T-cell (primary cell): ENCODE measurements around the gene WWC1. TPM values are rescaled to one million over a fixed set of nuclear protein-coding genes. Genes with fewer than 3 reads are reported as not detected.

Source experiments
- ATAC-seq, 4 experiments: fragments of 200-7000 bp in 3 of 4; fragments of 150-1000 bp in 1 of 4; cut with Tn5 transposase; replicated peaks in 1 of 4; 1 replicate in 3 of 4; 2 replicates in 1 of 4; pipeline ENCODE4 v1.10.0; 2021; ENCODE audit warnings: moderate library complexity in 3 of 4, mild to moderate bottlenecking in 2 of 4, moderate number of reproducible peaks in 1 of 4
- CTCF ChIA-PET, 2 donors: fragments of 300-600 bp; sonication (Branson Sonifier 250); formaldehyde crosslinking; loops; one replicate each; lab custom pipeline; 2022; ENCODE audit warnings: antibody characterized with exemption in 2 of 2; lab: Charles Lee
- POLR2A ChIA-PET, 2 donors: fragments of 300-600 bp; sonication (Branson Sonifier 250); formaldehyde crosslinking; loops; one replicate each; lab custom pipeline; 2022; ENCODE audit warnings: antibody characterized with exemption in 2 of 2; lab: Charles Lee
- DNase-seq, 35 experiments: peaks; one replicate each; pipeline versions ENCODE4 v3.0.0 to v3.0.0-alpha.2; 2013 to 2023
- H3K27ac ChIP-seq: one replicate; pipeline ENCODE4 v1.5.1; 2013; ENCODE audit warnings: low read length
- H3K27me3 ChIP-seq, 2 experiments: replicated peaks in 1 of 2; 1 replicate in 1 of 2; 2 replicates in 1 of 2; pipeline versions ENCODE4 v1.6.1 to v1.7.0; 2013; ENCODE audit warnings: low read length in 1 of 2, mixed read lengths in 1 of 2; ENCODE audit not compliant: control insufficient read depth in 2 of 2, insufficient read depth in 2 of 2; ENCODE audit errors: extremely low read depth in 1 of 2
- H3K36me3 ChIP-seq, 2 donors: 1 replicate in 1 of 2; 2 replicates in 1 of 2; pipeline versions ENCODE4 v1.6.1 to v1.7.0; 2013; ENCODE audit warnings: low read length in 1 of 2; ENCODE audit not compliant: control insufficient read depth in 2 of 2, insufficient read depth in 1 of 2; ENCODE audit errors: extremely low read depth in 1 of 2
- H3K4me1 ChIP-seq, 2 experiments: 1 replicate in 1 of 2; 2 replicates in 1 of 2; pipeline versions ENCODE4 v1.6.1 to v1.7.0; 2013; ENCODE audit warnings: low read length in 2 of 2, mixed read lengths in 1 of 2; ENCODE audit not compliant: insufficient read depth in 2 of 2, control insufficient read depth in 1 of 2; ENCODE audit errors: extremely low read depth in 1 of 2
- H3K4me3 ChIP-seq, 2 donors: 1 replicate in 1 of 2; 2 replicates in 1 of 2; pipeline versions ENCODE4 v1.5.1 to v1.7.0; 2013; ENCODE audit warnings: mild to moderate bottlenecking in 2 of 2, low read length in 1 of 2, moderate library complexity in 1 of 2; ENCODE audit not compliant: control insufficient read depth in 1 of 2; ENCODE audit errors: extremely low read depth in 1 of 2
- H3K9me3 ChIP-seq: 2 replicates; pipeline ENCODE4 v1.7.0; 2013
- H3K27ac Mint-ChIP-seq, 2 donors: one replicate each; pipeline ENCODE4 v1.8.0; 2020 to 2021; ENCODE audit warnings: mild to moderate bottlenecking in 2 of 2, mixed read lengths in 2 of 2
- H3K27me3 Mint-ChIP-seq, 2 donors: one replicate each; pipeline ENCODE4 v1.8.0; 2021 to 2022; ENCODE audit warnings: mixed read lengths in 2 of 2
- H3K36me3 Mint-ChIP-seq: one replicate; pipeline ENCODE4 v1.8.0; 2021; ENCODE audit warnings: mixed read lengths
- H3K4me1 Mint-ChIP-seq, 3 donors: one replicate each; pipeline ENCODE4 v1.8.0; 2020 to 2022; ENCODE audit warnings: mixed read lengths in 3 of 3, mild to moderate bottlenecking in 1 of 3
- H3K4me3 Mint-ChIP-seq, 3 donors: one replicate each; pipeline ENCODE4 v1.8.0; 2020 to 2022; ENCODE audit warnings: mild to moderate bottlenecking in 3 of 3, mixed read lengths in 3 of 3, moderate library complexity in 3 of 3
- H3K9me3 Mint-ChIP-seq, 3 donors: one replicate each; pipeline ENCODE4 v1.8.0; 2020 to 2022; ENCODE audit warnings: mixed read lengths in 3 of 3
- WGBS: methylation state at CpG from one replicate; pipeline ENCODE4 v1.1.5; 2013; ENCODE audit warnings: missing lambda C conversion rate; ENCODE audit not compliant: insufficient coverage; 5-methylcytosine and 5-hydroxymethylcytosine counted together
- total RNA-seq, 35 experiments: library from RNA in 6 of 35; stranded (reverse) in 6 of 35; fragments of 120-200 nt in 1 of 35; gene quantifications; one replicate each; pipeline versions ENCODE4 v1.2.1 to v1.2.4 and lab custom pipeline; 2013 to 2026

The WWC1 gene
- total RNA-seq, 5 donors from 2014 or later (not counting 1 experiment from before 2014, with no cell fraction given) = 0.83 to 2.0 (median 1.6) TPM

- CTCF ChIA-PET = interaction anchor here in 1 of 2 donors (0.6 kb wide), 1 partner anchor 108 kb away, joined by 6 read pairs; no protein-coding TSS in a partner anchor
- H3K9me3 Mint-ChIP-seq = no peaks in the 10 kb centered on the region
Measured at GRCh38 chr5:168413596-168413995, 122.2 kb downstream of the WWC1 start.

GRCh38 chr5:168415401-168415800 is 124.0 kb downstream of the WWC1 start:
- Mint-ChIP-seq H3K27ac (no peak overlapping the region), H3K36me3 (no peaks in the 10 kb centered on the region), H3K4me3 (no peak overlapping the region), H3K27me3 (peaks cover 0 to 5% of the 10 kb centered on the region in 2 donors), H3K9me3 (no peaks in the 10 kb centered on the region), H3K4me1 (peaks cover 2 to 6% (median 6%) of the 10 kb centered on the region in 3 donors)
- Histone ChIP-seq H3K4me3 (no peak overlapping the region), H3K27me3 (peaks cover 0 to 2% of the 10 kb centered on the region in 2 experiments), H3K27ac (no peak overlapping the region), H3K36me3 (no peaks in the 10 kb centered on the region), H3K9me3 (no peaks in the 10 kb centered on the region), H3K4me1 (peaks cover 0 to 1% of the 10 kb centered on the region in 2 experiments)
- DNase-seq = no peak
- POLR2A ChIA-PET = no interaction called here
- WGBS = 100% methylated on average over 3 of the region's 4 CpGs
- no peak for ATAC-seq
- CTCF ChIA-PET = no interaction called here

More at GRCh38 chr5:168413596-168413995, 122.2 kb downstream of the WWC1 start:
- Mint-ChIP-seq H3K27me3 (no peaks in the 10 kb centered on the region), H3K27ac (no peak overlapping the region), H3K4me1 (peaks cover 18 to 24% (median 24%) of the 10 kb centered on the region in 3 donors), H3K4me3 (no peak overlapping the region), H3K36me3 (no peaks in the 10 kb centered on the region)
- DNase-seq = no peak
- H3K36me3 ChIP-seq = no peaks in the 10 kb centered on the region
- H3K27ac ChIP-seq = no peak overlapping the region
- no peak overlapping the region for H3K4me3 ChIP-seq
- no peaks in the 10 kb centered on the region for H3K9me3 ChIP-seq
- peaks cover 0 to 1% of the 10 kb centered on the region in 2 experiments for H3K27me3 ChIP-seq
- peaks cover 0 to 18% of the 10 kb centered on the region in 2 experiments for H3K4me1 ChIP-seq
- POLR2A ChIA-PET = no interaction called here
- WGBS = 94% methylated on average over 3 of the region's 3 CpGs
- no peak for ATAC-seq

DNA sequence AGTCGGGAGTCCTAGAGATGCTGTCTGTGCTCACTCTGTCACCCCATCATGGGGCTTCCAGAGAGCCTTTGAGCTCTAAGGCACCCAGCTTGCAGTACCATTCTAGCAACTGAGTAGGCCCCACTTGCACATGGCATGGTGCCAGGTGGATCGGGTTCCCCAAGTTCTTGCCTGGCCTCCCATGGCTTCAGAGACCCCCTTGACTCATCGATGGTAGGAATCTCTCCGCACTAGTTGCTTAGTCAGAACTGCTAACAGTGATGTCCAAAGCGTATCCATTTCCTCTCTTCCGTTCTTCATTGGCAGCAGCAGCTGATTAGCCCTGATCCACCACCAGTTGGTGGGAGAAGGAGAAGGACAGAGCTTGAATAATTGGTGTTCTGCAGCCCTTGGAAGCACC is 124.5 kb downstream of the WWC1 start:
- Mint-ChIP-seq H3K4me1 (peaks cover 0 to 4% (median 3%) of the 10 kb centered on the region in 3 donors), H3K36me3 (no peaks in the 10 kb centered on the region), H3K4me3 (no peak overlapping the region), H3K27me3 (peaks cover 0 to 9% of the 10 kb centered on the region in 2 donors), H3K27ac (no peak overlapping the region), H3K9me3 (no peaks in the 10 kb centered on the region)
- H3K36me3 ChIP-seq = no peaks in the 10 kb centered on the region
- no peaks in the 10 kb centered on the region for H3K9me3 ChIP-seq
- CTCF ChIA-PET = no interaction called here
- no peaks in the 10 kb centered on the region for H3K4me1 ChIP-seq
- ATAC-seq = no peak
- WGBS = 80% methylated on average over 5 of the region's 6 CpGs
- no peak overlapping the region for H3K4me3 ChIP-seq
- DNase-seq = no peak
- peaks cover 0 to 5% of the 10 kb centered on the region in 2 experiments for H3K27me3 ChIP-seq
- POLR2A ChIA-PET = no interaction called here
- no peak overlapping the region for H3K27ac ChIP-seq

DNA sequence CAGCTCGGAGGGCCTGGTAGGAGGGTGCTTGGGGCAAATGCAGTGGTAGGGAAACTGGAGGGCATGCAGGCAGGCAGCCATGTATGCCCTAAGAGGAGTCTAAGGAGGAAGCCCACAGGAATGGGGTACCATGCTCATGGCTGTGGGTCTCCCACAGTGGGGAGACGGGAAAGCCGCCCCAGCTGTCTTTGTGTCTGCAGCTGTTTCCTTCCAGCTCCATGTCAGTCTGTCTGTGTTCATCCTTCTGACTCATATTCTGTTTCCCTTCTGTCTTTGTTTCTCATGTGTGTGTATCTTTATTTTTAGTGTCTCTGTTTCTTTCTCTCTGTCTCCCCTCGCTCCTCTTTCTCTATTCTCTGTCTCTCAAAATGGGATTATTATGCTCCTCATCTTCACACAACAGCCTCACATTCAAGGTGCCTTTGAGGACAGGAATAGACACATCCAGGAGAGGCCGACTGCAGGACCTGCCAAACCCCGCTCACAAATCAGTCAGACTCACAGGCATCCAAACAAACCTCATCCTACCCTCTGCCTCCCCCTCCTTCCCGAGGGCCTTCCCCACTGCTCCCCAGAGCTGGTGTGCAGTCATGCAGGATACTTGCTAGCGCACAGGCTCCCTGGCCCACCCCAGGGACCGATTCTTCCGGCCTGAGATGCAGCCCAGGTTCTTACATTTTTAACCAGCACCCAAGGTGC is 126.4 kb downstream of the WWC1 start:
- Histone ChIP-seq H3K27me3 (peaks cover 0 to 5% of the 10 kb centered on the region in 2 experiments), H3K9me3 (no peaks in the 10 kb centered on the region), H3K36me3 (no peaks in the 10 kb centered on the region), H3K4me3 (no peak overlapping the region), H3K4me1 (no peaks in the 10 kb centered on the region), H3K27ac (no peak overlapping the region)
- H3K27me3 Mint-ChIP-seq = peaks cover 0 to 13% of the 10 kb centered on the region in 2 donors
- no peak overlapping the region for H3K27ac Mint-ChIP-seq
- no peak overlapping the region for H3K4me3 Mint-ChIP-seq
- 89% methylated on average over 9 of the region's 10 CpGs for WGBS
- no peaks in the 10 kb centered on the region for H3K4me1 Mint-ChIP-seq
- ChIA-PET POLR2A (no interaction called here), CTCF (no interaction called here)
- DNase-seq (no peak), ATAC-seq (no peak)
- H3K36me3 Mint-ChIP-seq = no peaks in the 10 kb centered on the region
- no peaks in the 10 kb centered on the region for H3K9me3 Mint-ChIP-seq

- H3K27ac Mint-ChIP-seq = no peak overlapping the region
Measured at GRCh38 chr5:168420461-168420860, 129.0 kb downstream of the WWC1 start.

GRCh38 chr5:168422431-168422830 is 131.0 kb downstream of the WWC1 start:
- no peak overlapping the region for H3K27ac Mint-ChIP-seq
- H3K27me3 Mint-ChIP-seq = peaks cover 0 to 13% of the 10 kb centered on the region in 2 donors
- no peaks in the 10 kb centered on the region for H3K4me1 Mint-ChIP-seq
- no peaks in the 10 kb centered on the region for H3K9me3 ChIP-seq
- H3K27ac ChIP-seq = no peak overlapping the region
- no peak for ATAC-seq
- no peaks in the 10 kb centered on the region for H3K9me3 Mint-ChIP-seq
- ChIA-PET CTCF (no interaction called here), POLR2A (no interaction called here)
- H3K4me3 Mint-ChIP-seq = no peak overlapping the region
- WGBS = 96% methylated on average over 3 of the region's 4 CpGs
- H3K36me3 ChIP-seq = no peaks in the 10 kb centered on the region
- H3K4me1 ChIP-seq = no peaks in the 10 kb centered on the region
- no peak for DNase-seq
- H3K4me3 ChIP-seq = no peak overlapping the region
- H3K36me3 Mint-ChIP-seq = no peaks in the 10 kb centered on the region
- peaks cover 0 to 10% of the 10 kb centered on the region in 2 experiments for H3K27me3 ChIP-seq

More at GRCh38 chr5:168420461-168420860, 129.0 kb downstream of the WWC1 start:
- no peaks in the 10 kb centered on the region for H3K36me3 Mint-ChIP-seq
- Histone ChIP-seq H3K27me3 (peaks cover 0 to 10% of the 10 kb centered on the region in 2 experiments), H3K36me3 (no peaks in the 10 kb centered on the region), H3K4me3 (no peak overlapping the region), H3K4me1 (no peaks in the 10 kb centered on the region), H3K27ac (no peak overlapping the region), H3K9me3 (no peaks in the 10 kb centered on the region)
- H3K4me1 Mint-ChIP-seq = no peaks in the 10 kb centered on the region
- ATAC-seq (no peak), DNase-seq (no peak)
- POLR2A ChIA-PET = no interaction called here
- no peak overlapping the region for H3K4me3 Mint-ChIP-seq
- H3K27me3 Mint-ChIP-seq = peaks cover 0 to 13% of the 10 kb centered on the region in 2 donors
- CTCF ChIA-PET = interaction anchor here in 1 of 2 donors (0.6 kb wide), 1 partner anchor 13 kb away, joined by 3 read pairs; no protein-coding TSS in a partner anchor
- H3K9me3 Mint-ChIP-seq = no peaks in the 10 kb centered on the region
- 96% methylated on average over 6 of the region's 9 CpGs for WGBS
